ENCODE measurements around the gene NR2E1.

The NR2E1 gene

DNA sequence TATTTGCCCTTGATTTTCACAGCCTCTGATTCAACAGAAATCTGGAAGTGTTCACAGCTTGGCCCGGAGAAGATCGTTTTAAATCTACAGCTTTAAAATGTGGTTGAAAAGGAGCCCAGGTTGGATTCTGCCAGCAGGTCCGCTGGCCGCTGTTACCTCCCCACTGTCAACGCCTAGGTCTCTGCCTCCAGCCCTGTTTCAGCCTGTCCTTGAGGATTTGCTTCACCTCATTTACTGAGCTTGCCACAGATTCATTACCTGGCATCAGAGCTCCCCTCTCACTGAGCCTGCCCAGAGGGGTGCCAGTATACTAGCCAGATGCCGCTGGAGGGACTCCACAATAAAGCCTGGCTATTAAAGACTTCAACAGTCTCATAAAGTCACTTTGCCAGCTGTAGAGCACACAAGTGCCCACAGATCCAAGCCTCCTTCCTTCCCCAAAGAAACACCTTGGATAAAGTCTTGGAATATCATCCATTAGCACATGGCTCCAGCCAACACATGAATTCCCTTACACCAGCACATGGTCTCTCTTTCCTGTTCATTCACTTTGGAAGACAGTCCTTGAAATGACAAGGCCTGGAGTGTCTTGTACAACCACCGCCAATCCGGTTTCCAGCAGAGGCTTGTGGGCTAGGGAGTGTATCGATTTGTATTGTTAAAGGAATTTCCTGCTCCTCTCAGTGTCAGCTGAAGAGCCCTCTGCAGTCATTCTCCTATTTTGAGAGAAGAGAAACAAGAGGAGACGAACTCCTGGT, 9.5 kb upstream of the NR2E1 start:
- no CpG with 5 or more reads among the region's 10 CpGs for WGBS (ENCODE audit: extremely low coverage, insufficient coverage, insufficient read length)
- Histone ChIP-seq H3K4me3 (ENCODE audit: low read depth, low read length) (no peak overlapping the region), H3K79me2 (ENCODE audit: control insufficient read depth, insufficient read depth, low read length, poor library complexity) (no peaks in the 10 kb centered on the region), H2BK5ac (ENCODE audit: low read depth, low read length, poor library complexity) (no peak overlapping the region), H2BK12ac (ENCODE audit: low read length) (no peak overlapping the region), H3K4me1 (ENCODE audit: control insufficient read depth in 1 of 2, insufficient read depth in 2 of 2, low read length in 2 of 2) (peaks cover 2 to 3% of the 10 kb centered on the region in 2 experiments), H3K4me2 (ENCODE audit: low read length) (no peak overlapping the region), H4K12ac (ENCODE audit: low read depth, low read length) (no peak overlapping the region), H4K91ac (ENCODE audit: low read depth, low read length) (no peak overlapping the region), H3K14ac (ENCODE audit: low read length) (no peak overlapping the region), H3K9ac (ENCODE audit: low read length) (no peak overlapping the region), H3K79me1 (ENCODE audit: low read length) (no peaks in the 10 kb centered on the region), H3K18ac (ENCODE audit: low read length) (no peak overlapping the region), H3K23ac (ENCODE audit: low read length) (no peak overlapping the region), H4K8ac (ENCODE audit: low read depth, low read length) (no peak overlapping the region), H3K27ac (ENCODE audit: low read depth, low read length) (no peak overlapping the region), H3K9me3 (ENCODE audit: insufficient read depth, low read depth, low read length) (peaks cover 4% of the 10 kb centered on the region), H3K36me3 (ENCODE audit: control insufficient read depth in 1 of 2, insufficient read depth in 2 of 2, low read length in 2 of 2) (no peaks in the 10 kb centered on the region), H2AFZ (ENCODE audit: insufficient read depth, low read length, poor library complexity) (no peak overlapping the region), H3K27me3 (ENCODE audit: insufficient read depth, low read length) (peaks cover 44% of the 10 kb centered on the region), H3K4ac (ENCODE audit: low read depth, low read length) (no peak overlapping the region), H2AK5ac (ENCODE audit: low read length) (no peak overlapping the region), H2BK120ac (ENCODE audit: insufficient read depth, low read length, poor library complexity) (no peak overlapping the region)
- DNase-seq: no peak

DNA sequence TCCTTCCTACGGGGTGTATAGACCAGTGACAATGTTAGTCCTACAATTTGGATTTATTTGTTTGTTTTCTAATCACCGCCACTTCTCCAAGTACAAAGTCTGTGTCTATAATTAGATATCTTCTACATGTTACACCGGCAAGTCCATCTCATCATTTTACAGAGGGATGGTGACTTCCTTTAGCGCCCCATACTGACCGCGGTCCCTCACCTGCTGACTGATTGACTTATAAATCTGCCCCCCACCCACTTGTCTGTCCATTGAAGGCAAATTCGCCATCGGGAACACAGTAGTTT, 8.9 kb upstream of the NR2E1 start:
- H3K14ac ChIP-seq (ENCODE audit: low read length): no peak overlapping the region
- H3K4me2 ChIP-seq (ENCODE audit: low read length): no peak overlapping the region
- peaks cover 4% of the 10 kb centered on the region for H3K9me3 ChIP-seq (ENCODE audit: insufficient read depth, low read depth, low read length)
- no peak overlapping the region for H3K9ac ChIP-seq (ENCODE audit: low read length)
- H4K8ac ChIP-seq (ENCODE audit: low read depth, low read length): no peak overlapping the region
- H4K91ac ChIP-seq (ENCODE audit: low read depth, low read length): no peak overlapping the region
- H2BK5ac ChIP-seq (ENCODE audit: low read depth, low read length, poor library complexity): no peak overlapping the region
- H3K23ac ChIP-seq (ENCODE audit: low read length): no peak overlapping the region
- no CpG with 5 or more reads among the region's 8 CpGs for WGBS (ENCODE audit: extremely low coverage, insufficient coverage, insufficient read length)
- H2AK5ac ChIP-seq (ENCODE audit: low read length): no peak overlapping the region
- H2BK120ac ChIP-seq (ENCODE audit: insufficient read depth, low read length, poor library complexity): no peak overlapping the region
- H2BK12ac ChIP-seq (ENCODE audit: low read length): no peak overlapping the region
- H3K79me2 ChIP-seq (ENCODE audit: control insufficient read depth, insufficient read depth, low read length, poor library complexity): no peaks in the 10 kb centered on the region
- H3K27me3 ChIP-seq (ENCODE audit: insufficient read depth, low read length): peaks cover 50% of the 10 kb centered on the region
- no peak for DNase-seq
- H3K4me1 ChIP-seq (ENCODE audit: control insufficient read depth in 1 of 2, insufficient read depth in 2 of 2, low read length in 2 of 2): peaks cover 2 to 3% of the 10 kb centered on the region in 2 experiments
- H2AFZ ChIP-seq (ENCODE audit: insufficient read depth, low read length, poor library complexity): no peak overlapping the region
- no peaks in the 10 kb centered on the region for H3K79me1 ChIP-seq (ENCODE audit: low read length)
- no peak overlapping the region for H4K12ac ChIP-seq (ENCODE audit: low read depth, low read length)
- no peak overlapping the region for H3K4ac ChIP-seq (ENCODE audit: low read depth, low read length)
- H3K4me3 ChIP-seq (ENCODE audit: low read depth, low read length): no peak overlapping the region
- no peak overlapping the region for H3K27ac ChIP-seq (ENCODE audit: low read depth, low read length)
- no peak overlapping the region for H3K18ac ChIP-seq (ENCODE audit: low read length)
- no peaks in the 10 kb centered on the region for H3K36me3 ChIP-seq (ENCODE audit: control insufficient read depth in 1 of 2, insufficient read depth in 2 of 2, low read length in 2 of 2)

DNA sequence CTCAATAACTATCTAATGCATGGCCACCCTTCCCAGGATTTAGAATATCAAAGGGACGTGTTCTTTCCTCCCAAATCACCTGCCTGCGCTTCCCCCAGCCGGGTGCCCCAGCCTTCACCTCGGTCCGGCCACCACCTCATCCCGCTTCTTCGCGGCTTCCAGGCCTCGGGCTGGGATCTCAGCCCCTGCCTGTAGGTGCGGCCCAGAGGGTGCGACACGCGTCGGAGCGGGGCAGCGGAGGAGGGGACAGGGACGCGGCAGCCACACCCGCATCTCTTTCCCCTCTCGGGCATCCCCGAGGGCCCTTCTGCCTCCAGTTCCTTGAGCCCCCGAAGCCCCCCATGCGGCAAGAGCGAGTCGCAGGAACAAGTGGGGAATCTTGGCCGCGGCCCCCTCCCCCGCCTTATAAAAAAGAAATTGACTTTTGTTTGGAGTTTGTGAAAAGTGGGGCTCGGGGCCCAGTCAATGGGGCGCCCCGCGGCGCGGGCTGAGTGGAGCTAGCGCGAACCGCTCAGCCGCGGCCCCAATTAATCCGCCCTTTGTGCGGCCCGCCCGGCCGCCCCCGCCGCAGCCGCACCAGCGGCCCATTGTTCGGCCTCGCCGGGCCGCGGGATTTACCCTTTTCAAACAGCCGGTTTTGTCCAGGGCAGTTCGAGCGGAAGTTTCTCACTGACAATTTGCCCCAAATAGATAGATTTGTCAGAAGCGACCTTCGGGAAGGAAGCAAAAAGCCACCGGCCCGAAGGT, 8.4 kb upstream of the NR2E1 start:
- Histone ChIP-seq H3K36me3 (ENCODE audit: control insufficient read depth in 1 of 2, insufficient read depth in 2 of 2, low read length in 2 of 2) (no peaks in the 10 kb centered on the region), H3K23ac (ENCODE audit: low read length) (no peak overlapping the region), H2AFZ (ENCODE audit: insufficient read depth, low read length, poor library complexity) (no peak overlapping the region), H3K4me1 (ENCODE audit: control insufficient read depth in 1 of 2, insufficient read depth in 2 of 2, low read length in 2 of 2) (peaks cover 2 to 3% of the 10 kb centered on the region in 2 experiments), H3K18ac (ENCODE audit: low read length) (no peak overlapping the region), H3K27ac (ENCODE audit: low read depth, low read length) (no peak overlapping the region), H3K14ac (ENCODE audit: low read length) (no peak overlapping the region), H3K4me3 (ENCODE audit: low read depth, low read length) (no peak overlapping the region), H3K9me3 (ENCODE audit: insufficient read depth, low read depth, low read length) (peaks cover 4% of the 10 kb centered on the region), H2BK12ac (ENCODE audit: low read length) (no peak overlapping the region), H3K79me1 (ENCODE audit: low read length) (no peaks in the 10 kb centered on the region), H4K8ac (ENCODE audit: low read depth, low read length) (no peak overlapping the region), H3K27me3 (ENCODE audit: insufficient read depth, low read length) (peaks cover 53% of the 10 kb centered on the region), H2BK120ac (ENCODE audit: insufficient read depth, low read length, poor library complexity) (no peak overlapping the region), H3K4ac (ENCODE audit: low read depth, low read length) (no peak overlapping the region), H2BK5ac (ENCODE audit: low read depth, low read length, poor library complexity) (no peak overlapping the region), H3K4me2 (ENCODE audit: low read length) (peak overlapping the region; percentile 43), H2AK5ac (ENCODE audit: low read length) (no peak overlapping the region), H4K91ac (ENCODE audit: low read depth, low read length) (no peak overlapping the region), H3K9ac (ENCODE audit: low read length) (no peak overlapping the region), H4K12ac (ENCODE audit: low read depth, low read length) (no peak overlapping the region), H3K79me2 (ENCODE audit: control insufficient read depth, insufficient read depth, low read length, poor library complexity) (no peaks in the 10 kb centered on the region)
- WGBS (ENCODE audit: extremely low coverage, insufficient coverage, insufficient read length): no CpG with 5 or more reads among the region's 60 CpGs
- DNase-seq: peak in 1 of 2 donors; percentile 38

DNA sequence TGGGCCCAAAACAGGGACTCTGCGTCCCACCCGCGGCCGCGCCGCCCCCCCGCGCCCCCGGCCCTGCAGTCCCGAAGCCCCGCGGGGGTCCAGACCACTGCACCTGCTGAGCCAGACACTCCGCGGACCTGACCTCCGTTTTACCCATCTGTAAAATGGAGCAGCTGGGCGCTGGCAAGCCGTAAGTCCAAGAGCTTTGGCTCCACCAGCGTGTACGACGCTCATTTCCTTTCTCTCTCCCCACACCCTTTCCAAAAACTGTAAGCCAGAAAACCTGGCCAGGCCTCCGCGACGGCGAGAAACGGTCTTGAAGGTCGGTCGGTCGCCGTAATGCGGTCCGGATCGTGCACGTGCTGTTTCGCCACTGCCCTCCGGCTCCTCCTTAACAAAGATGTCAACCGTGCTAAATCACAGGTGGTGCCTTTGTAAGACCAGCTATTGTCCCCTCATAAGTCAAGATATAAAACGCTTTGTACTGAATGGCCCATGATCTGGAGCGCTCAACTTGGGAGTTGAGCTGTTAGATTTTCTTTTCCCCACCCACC, 7.8 kb upstream of the NR2E1 start:
- H3K4me3 ChIP-seq (ENCODE audit: low read depth, low read length): no peak overlapping the region
- H3K36me3 ChIP-seq (ENCODE audit: control insufficient read depth in 1 of 2, insufficient read depth in 2 of 2, low read length in 2 of 2): no peaks in the 10 kb centered on the region
- no peak overlapping the region for H4K12ac ChIP-seq (ENCODE audit: low read depth, low read length)
- H3K79me1 ChIP-seq (ENCODE audit: low read length): no peaks in the 10 kb centered on the region
- no peak overlapping the region for H3K18ac ChIP-seq (ENCODE audit: low read length)
- H3K9ac ChIP-seq (ENCODE audit: low read length): no peak overlapping the region
- H2BK12ac ChIP-seq (ENCODE audit: low read length): no peak overlapping the region
- no peak overlapping the region for H3K4ac ChIP-seq (ENCODE audit: low read depth, low read length)
- H2BK120ac ChIP-seq (ENCODE audit: insufficient read depth, low read length, poor library complexity): no peak overlapping the region
- WGBS (ENCODE audit: extremely low coverage, insufficient coverage, insufficient read length): no CpG with 5 or more reads among the region's 38 CpGs
- no peaks in the 10 kb centered on the region for H3K79me2 ChIP-seq (ENCODE audit: control insufficient read depth, insufficient read depth, low read length, poor library complexity)
- H3K27ac ChIP-seq (ENCODE audit: low read depth, low read length): no peak overlapping the region
- no peak overlapping the region for H2AFZ ChIP-seq (ENCODE audit: insufficient read depth, low read length, poor library complexity)
- no peak overlapping the region for H2AK5ac ChIP-seq (ENCODE audit: low read length)
- peaks cover 4% of the 10 kb centered on the region for H3K9me3 ChIP-seq (ENCODE audit: insufficient read depth, low read depth, low read length)
- H4K91ac ChIP-seq (ENCODE audit: low read depth, low read length): no peak overlapping the region
- H3K14ac ChIP-seq (ENCODE audit: low read length): no peak overlapping the region
- peak in 1 of 2 donors; percentile 31 for DNase-seq
- peak overlapping the region; percentile 37 for H3K23ac ChIP-seq (ENCODE audit: low read length)
- H2BK5ac ChIP-seq (ENCODE audit: low read depth, low read length, poor library complexity): no peak overlapping the region
- H3K4me2 ChIP-seq (ENCODE audit: low read length): peak overlapping the region; percentile 43
- peaks cover 60% of the 10 kb centered on the region for H3K27me3 ChIP-seq (ENCODE audit: insufficient read depth, low read length)
- peaks cover 2 to 3% of the 10 kb centered on the region in 2 experiments for H3K4me1 ChIP-seq (ENCODE audit: control insufficient read depth in 1 of 2, insufficient read depth in 2 of 2, low read length in 2 of 2)
- no peak overlapping the region for H4K8ac ChIP-seq (ENCODE audit: low read depth, low read length)

All from trophoblast cell (in vitro differentiated cells and primary cell).